ENCODE data around the gene LCN1.

DNA sequence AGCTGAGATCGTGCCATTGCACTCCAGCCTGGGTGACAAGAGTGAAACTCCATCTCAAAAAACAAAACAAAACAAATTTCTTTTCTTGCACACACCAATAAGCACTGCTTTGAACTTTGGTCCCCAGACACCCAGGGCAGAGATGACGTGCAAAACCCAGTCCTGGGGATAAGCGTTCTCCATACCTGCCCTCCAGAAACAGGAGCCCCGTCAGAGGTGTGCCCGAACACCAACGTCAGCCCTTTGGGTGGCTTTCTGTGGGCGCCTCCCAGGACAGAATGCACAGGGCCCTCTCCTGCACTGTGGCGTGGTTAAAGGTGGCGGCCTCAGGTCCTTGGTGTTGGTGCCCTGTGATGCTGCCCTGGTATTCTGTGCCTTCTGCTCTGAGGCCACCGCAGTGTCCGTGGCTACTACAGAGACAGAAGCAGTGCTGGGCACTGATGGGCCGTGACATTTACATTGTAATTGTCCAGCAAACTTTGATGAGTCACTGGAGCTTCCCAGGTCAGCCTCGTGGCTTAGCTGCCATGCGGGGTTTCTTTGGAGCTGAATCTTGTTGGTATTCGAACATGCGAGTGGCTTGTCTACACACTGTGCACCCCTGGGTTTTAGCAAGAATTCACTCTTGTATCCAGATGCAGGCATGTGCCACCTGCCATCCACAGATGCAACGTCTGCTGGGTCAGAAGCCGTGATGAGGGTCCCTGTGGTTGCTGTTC lies 31.9 kb upstream of the LCN1 start:
- TF ChIP-seq CTCF (IDR thresholded peaks at IDR 0.05; ENCODE audit: insufficient read depth, low read length, poor library complexity, severe bottlenecking) (no peak), EZH2phosphoT487 (conservative IDR thresholded peaks at IDR 0.05; ENCODE audit: low read length) (no peak)

All from SU-DHL-6 (cell line).